NCI-H2227 (cell line): ENCODE results near the gene ZPLD1.

Source experiments
- DNase-seq: peaks from one replicate; lab custom pipeline; 2025; ENCODE audit not compliant: unreplicated experiment; lab: John Stamatoyannopoulos, UW

Gene ZPLD1

GRCh38 chr3:102521246-102521645 is 86.4 kb downstream of the ZPLD1 start:
- no peak for DNase-seq

GRCh38 chr3:102525624-102526023 is 90.8 kb downstream of the ZPLD1 start:
- no peak for DNase-seq

DNA sequence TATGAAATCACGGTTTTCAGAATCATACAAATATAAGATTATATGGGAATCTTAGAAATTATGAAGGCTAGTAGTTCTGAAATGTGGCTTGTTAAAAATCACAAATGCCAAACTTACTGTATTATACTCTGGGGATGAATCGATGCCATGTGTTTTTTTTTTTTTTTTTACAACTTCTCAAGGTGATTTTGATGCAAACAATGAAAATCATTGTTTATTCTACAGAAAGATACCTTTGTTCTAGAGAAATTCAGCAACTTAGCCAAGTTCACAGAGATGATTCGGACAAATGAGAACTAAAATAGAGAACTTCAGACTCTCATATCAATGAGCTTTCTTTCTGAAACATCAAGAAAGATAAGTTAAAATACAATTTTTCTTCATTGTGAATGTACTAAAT is 92.0 kb downstream of the ZPLD1 start:
- no peak for DNase-seq

- DNase-seq, result no peak
Observed at GRCh38 chr3:102528727-102529126, 93.9 kb downstream of the ZPLD1 start.
